GM19240 (cell line): ENCODE data around the gene TLNRD1.

Experiments used
- DNase-seq: peaks from one replicate; pipeline ENCODE4 v3.0.0; 2011; ENCODE audit warnings: low spot score; ENCODE audit not compliant: insufficient read length

The TLNRD1 gene

DNA sequence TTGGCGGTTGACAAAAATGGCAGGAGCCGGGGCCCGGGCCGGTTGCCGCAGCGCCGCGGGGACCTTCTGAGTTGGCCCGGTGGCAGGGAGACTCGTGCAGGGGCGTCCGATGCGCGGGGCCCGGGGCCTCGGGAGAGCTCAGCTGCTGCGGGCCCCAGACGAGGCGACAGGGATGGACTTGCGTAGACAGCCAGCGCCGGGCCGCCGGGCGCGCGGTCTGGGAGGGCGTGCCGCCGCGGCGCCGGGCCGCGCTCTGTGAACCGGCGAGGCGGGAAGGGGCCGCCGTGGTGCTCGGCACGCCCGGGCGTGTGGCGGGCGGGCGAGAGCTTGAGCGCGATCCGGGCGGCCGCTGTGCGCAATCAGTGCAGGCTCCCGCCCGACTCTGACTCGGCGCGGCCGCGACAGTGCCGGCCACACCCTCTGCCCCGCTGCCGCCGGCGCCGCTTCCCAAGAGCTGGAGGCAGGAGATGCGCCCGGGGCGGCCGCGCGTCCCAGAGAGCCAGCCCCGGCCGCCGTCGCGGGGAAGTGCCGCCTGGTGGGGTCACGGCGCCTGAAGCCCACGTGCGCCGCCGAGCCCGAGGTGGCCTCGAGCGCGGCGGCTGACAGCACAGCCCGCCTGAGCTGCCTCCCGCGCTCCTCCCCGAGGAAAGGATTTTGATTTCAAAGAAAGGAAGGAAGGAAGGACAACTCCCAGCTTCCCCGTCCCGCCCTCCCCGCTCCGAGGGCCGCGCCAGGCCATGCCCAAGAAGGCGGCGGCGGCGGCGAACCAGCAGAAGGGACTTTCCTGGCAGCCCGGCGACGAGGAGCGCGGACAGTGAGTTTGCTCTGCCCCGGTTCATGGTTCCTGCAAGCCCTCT is 657 bp downstream of the TLNRD1 start:
- peak; percentile 35 for DNase-seq

DNA sequence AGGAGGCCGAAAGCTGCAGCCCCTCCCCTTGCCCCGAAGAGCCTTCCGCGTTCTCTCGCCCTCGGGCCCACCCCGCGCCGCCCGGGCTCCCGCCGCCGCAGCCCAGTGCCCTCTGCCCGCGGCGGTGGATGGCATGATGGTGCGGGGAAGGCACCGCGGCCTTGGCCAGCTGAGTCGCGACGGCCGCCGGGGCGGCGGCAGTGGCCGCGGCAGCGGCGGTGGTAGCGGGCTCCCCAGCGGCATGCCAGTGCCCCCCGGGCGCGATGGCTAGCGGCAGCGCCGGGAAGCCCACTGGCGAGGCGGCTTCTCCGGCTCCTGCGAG is 1.2 kb downstream of the TLNRD1 start:
- no peak for DNase-seq

DNA sequence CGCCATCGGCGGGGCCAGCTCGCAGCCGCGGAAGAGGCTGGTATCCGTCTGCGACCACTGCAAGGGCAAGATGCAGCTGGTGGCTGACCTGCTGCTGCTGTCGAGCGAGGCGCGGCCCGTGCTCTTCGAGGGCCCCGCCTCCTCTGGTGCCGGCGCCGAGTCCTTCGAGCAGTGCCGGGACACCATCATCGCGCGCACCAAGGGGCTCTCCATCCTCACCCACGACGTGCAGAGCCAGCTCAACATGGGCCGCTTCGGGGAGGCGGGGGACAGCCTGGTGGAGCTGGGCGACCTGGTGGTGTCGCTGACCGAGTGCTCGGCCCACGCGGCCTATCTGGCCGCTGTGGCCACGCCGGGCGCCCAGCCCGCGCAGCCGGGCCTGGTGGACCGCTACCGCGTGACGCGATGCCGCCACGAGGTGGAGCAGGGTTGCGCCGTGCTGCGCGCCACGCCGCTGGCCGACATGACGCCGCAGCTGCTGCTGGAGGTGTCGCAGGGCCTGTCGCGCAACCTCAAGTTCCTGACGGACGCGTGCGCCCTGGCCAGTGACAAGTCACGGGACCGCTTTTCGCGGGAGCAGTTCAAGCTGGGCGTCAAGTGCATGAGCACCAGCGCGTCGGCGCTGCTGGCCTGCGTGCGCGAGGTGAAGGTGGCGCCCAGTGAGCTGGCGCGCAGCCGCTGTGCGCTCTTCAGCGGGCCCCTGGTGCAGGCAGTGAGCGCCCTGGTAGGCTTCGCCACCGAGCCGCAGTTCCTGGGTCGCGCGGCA is 1.8 kb downstream of the TLNRD1 start:
- no peak for DNase-seq

DNA sequence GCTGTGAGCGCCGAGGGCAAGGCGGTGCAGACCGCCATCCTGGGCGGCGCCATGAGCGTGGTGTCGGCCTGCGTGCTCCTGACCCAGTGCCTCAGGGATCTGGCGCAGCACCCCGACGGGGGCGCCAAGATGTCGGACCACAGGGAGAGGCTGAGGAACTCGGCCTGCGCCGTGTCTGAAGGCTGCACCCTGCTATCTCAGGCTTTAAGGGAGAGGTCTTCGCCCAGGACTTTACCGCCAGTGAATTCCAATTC is 2.3 kb downstream of the TLNRD1 start:
- DNase-seq = no peak

DNA sequence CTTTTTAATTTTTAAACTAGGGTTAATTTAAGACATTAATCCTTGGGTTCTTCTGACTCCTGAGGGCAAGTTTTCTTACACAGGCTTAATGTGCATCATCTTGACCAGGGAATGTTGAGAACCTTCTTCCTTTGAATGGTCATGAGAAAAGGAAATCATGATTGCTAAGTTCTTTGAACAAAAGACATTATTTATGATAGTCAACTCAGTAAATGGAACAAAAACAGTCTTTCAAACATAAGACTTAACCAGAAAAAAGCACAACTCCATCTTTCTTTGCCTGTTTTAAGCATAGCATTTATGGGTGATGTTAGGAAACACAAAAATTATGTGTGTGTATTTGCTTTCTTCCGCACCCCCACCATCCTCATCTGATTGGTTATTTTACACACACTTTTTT is 5.4 kb downstream of the TLNRD1 start:
- no peak for DNase-seq

DNA sequence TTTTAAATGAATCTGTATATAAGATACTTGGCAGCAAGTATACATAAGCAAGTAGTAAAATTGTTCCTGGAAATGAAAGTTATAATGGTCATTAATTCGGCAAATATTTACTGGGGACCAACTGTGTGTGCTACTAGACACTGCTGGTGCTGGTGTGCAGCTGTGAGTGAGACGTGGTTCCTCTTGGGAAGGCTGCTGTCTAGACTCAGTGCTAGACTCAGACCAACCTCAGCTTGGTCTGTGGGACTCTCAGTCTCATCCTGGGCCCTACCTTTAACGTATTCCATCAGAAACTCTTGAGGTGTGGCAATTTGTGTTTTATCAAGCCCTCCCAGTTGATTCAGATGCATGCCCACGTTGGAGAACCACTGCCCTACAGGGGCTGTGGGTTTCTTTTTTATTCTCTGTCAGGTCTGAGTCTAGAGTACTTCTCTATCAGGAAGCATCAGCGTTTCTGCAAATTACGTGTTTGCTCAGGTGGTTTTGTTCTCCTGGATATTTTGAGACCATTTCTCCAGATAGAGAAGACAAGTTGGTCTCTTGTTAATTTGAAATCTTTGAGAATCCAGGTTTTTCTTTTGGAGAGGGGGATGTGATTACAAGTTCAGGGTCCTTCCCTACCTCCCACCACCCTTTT is 6.8 kb downstream of the TLNRD1 start:
- DNase-seq = no peak

DNA sequence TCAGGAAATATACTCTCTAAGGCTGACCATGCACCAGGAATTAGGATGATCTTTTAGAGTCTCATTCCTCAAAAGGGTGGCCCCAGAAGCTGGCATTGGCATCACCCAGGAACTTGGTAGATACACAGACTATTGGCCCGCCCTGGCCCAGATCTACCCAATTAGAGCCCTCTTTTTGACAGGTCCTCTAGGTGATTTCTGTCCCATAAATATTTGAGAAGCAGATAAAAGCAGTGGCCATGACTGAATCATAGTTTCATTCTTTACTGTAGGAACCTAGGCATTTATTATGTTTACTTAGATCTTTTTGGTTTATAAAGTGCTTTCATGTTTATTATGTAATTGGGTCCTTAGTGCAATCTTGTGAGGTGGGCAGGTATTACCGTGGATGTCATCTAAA is 7.6 kb downstream of the TLNRD1 start:
- no peak for DNase-seq

DNA sequence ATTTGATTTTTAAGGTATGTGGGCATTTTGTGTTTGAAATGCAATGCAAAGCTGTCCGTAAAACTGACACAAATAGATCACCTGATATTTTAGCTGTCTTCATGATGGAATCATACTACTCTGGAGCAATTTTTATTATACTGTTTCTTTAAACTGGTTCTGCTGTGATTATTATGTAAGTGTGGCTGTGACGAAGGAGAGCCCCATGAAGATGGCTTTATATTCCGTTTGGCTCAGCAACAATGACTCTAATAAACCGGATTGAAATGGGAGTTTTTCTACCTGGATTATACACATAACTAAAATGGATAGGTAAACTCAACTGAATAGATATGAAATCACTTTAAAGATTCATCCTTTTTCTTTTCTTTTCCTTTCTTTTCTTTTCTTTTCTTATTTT is 9.4 kb downstream of the TLNRD1 start:
- no peak for DNase-seq

DNA sequence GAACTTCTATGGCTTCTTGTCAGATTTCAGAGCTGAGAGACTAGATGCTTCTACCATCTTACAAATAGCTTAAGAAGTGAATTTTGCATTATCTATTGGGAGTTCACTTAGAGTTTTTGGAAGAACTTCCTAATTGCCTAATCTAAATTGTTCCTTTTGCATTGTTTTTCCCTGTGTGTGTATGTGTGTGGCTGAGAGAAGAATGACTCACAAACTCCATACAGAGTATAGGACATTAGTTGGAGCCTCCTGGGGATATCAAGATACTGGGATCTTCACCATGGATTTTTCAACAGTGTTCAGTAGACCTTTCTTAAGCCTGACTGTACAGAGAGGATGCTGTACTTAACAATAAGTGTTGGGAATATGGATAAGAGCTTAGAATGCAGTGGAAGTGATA is 10.9 kb downstream of the TLNRD1 start:
- DNase-seq = no peak

DNA sequence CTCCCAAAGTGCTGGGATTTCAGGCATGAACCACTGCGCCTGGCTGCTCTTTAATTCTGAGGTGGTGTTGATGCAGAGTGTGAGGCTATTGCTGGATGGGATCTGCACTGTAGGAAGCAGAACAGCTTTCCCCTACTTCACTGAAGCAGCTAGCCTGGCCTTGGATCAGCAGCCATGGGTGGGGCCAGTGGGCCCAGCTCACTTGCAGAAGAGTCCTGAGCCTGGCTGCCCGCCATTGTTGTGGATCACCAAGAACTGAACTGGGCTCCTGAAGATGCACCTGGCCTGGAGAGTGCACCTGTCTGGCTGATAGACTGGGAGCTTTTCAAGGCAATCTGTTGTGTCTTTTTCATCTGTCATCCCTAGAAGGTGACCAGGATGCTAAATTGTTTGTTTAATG is 11.9 kb downstream of the TLNRD1 start:
- DNase-seq = no peak

DNA sequence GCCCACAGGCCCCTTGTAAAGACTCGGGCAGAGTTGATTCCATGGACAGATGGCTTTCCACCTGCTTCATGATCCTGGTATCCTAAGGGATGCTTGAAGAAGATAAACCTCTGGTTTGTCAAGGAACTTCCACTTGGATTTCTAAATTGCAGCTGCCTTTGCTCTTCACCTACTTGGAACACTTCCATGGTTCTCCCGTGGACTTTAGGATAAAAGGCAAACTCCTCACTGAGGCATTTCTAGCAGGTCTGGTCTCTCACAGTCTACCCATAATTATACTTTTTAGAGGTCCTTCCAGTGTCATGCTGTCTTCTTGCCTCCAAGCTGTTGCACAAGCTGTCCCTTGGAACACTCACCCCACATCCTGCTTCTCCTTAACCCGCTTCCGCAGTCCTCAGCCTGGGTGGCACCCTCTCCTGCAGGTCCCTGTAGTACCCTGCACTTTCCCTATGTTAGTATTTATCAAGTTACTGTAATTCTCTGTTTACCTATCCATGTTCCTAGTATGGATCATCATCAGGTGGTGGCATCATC is 12.7 kb downstream of the TLNRD1 start:
- DNase-seq = no peak

DNA sequence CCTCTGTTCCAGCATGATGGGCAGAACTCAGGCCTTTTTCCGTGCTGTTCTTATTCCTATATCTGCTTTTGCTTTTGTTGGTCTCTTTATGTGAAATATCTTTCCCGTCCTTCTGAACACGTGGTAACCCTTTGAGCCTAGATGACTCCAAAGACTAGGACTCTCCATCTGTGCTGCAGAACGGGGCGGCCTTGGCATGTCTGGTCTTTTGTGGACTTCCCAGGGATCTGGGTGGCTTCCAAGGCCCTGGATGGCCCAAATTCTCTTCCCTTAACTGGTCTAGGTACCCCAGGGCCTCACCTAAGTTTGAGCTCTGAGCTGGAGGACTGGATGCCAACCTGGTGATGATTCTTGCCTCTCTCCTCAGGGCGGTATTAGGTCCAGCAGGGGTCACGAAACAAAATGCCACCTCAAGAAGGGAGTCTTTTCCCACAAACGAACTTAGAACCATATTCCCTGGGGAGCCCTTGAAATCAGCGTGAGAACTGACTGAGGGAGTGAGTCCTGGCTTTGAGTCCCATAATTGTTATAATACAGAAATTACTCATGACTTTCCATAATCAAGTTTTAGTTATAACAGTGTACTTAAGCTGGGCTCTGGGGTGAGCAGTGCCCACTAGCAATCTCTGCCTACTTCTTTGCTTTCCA is 13.8 kb downstream of the TLNRD1 start:
- no peak for DNase-seq

DNA sequence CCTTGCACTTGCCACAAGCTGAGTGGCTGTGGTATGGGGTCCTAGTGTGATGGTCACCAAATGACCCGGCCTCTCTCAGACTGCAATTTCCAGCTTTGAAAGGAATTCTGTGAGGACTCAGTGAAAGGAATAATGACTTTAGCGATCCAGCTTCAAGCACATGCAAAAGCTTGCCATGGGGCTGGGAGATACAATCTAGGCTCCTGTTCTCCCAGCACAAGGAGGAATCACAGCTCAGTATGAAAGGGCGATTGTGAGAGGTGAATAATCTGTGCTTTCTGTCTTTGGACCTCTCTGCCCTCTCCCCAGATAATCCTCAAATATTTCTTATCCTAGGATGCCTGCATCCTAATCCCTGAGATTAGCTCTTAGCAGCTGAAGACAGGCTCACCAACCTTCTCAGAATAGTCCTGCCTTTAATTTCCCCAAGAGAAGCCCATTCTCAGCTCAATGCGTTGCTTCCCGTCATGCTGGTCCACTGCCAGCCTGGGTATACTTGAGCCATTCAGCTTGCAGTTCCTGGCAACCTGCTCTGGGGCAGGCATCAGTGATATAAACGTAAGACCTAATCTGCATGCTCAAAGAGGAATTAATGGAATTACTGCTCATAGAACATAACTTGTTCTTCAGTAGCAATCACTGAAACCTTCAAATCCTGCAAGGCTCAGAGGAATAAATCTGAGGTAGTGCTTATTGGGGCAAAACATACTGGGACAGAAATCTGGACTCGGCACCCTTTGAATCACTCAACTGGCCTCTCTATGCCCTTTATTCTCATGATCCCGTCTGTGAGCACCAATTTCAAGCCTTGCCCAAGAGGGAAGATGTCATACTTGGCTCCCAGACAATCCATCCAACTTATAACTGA is 15.1 kb downstream of the TLNRD1 start:
- no peak for DNase-seq

DNA sequence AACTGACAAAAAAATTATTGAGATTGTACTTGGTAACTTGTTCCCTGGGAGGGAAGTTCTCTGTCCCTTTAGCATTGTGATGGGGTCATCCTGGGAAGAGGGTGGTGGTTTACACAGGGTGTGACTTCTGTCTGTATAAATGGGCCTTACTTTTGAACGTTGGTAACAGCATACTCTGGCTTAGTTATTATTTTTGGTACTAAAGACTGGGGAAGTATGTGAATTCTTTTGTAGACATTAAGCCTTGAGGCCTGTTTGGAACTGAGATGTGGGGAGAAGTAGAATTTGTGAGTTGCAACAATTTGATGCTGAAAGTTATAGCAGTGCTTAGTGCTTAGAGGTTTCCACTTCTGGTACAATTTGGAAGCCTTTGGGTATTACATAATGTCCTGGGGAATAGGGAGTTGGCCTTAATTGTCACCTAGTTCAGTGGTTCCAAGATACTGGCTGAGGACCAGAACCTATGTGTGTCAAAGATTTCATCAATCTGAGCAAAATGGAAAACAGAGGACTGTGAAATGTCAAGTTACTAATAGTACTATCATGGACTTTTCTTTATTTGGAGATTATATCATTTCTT is 15.9 kb downstream of the TLNRD1 start:
- no peak for DNase-seq

DNA sequence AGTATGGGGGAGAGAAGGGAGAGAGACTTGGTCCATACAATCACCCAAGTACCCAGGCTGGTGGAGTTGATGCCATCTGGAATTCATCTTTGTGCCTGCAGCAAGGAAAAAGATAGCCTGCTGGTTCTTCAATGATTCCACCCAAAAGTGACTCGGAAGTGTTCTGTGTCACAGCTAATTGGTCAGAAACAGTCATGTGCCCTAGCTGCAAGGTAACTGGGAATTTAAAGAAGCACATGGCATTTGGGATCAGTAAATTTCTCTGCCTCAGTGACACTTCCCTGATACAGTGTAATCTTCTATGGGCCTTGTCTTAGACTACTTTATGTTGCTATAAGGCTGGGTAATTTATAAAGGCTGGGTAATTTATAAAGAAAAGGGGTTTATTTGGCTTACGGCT is 17.5 kb downstream of the TLNRD1 start:
- DNase-seq = no peak

DNA sequence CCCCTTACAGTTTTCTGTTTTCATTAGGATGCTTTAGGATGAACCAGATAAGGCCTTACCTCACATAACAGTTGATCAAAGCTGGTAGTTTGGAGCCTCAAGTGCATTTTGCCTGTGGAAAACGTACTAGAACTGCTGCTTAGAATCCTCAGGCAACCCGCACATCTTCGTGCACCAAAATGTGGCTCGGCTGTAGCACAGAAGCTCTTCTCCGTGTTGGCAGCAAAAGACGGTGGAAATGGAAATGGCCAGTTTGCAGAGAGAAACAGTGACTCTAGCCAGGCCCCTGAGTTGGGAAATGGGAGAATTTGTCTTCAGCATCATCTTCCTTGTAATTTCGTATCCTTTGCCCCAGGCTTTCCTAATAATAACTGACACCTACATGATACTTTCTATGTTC is 20.6 kb downstream of the TLNRD1 start:
- no peak for DNase-seq

DNA sequence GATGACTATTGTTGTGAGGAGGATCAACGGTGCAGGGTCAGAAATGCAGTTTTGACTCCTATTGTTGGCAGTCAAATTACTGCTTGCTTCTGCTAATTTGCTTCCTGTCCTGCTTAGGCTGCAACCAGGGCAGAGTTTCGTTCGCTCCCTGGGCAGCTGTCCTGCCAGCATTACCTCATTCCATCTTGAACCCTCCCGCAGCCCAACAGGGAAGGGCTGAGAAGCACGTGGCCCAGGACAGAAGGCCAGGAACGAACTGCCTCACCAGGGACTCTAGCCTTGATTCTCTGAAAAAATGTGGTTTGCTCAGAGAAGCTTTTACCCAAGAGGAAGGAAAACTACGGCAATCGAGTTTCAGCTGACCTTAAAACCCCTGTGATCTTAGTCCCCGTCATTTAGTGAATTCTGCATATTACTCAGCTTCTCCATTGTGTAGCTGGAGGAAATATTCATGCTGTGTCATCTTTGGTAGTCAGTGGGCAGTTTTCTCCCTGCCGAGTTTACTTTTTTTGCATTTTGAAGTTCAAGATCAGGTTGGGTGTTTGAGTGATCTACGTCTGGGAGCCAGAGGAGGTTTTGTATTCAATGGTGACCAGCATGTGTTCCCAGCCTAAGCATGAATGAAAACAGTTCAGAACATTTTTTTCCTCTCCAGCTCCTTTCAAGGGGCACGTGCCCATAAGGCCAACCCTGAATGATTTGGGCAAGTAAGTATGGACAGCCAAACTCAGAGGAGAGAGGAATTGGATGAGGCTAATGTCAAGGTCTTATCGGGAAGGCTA is 23.0 kb downstream of the TLNRD1 start:
- DNase-seq = peak; percentile 27

DNA sequence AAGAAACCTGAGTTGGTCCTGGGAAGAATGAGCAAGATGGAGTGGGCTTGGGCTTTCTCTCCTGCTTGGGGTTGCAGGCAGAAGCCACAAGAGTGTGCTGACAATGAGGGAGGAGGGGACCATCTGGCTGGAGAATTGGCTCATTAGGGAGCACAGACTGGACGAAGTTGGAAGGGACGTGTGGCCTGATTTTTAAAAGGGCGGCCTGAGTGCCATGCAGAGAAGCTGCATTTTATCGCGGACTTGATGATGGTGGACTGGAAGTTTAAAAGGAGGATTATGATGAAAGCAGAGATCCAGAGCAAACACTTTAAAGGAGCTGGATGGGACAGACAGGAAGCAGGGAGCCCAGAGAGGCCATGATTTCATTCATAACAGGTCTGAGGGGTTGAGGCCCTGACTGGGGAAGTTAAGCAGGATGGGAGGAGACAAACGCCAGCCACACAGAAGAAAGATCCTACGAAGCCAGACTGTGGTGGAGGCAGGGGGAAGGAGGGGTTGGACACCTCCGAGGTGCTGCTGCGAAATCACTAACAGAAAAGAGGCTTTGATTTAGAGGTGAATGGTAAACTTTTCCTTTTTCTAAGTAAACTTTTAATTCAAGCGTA is 23.6 kb downstream of the TLNRD1 start:
- DNase-seq = no peak

DNA sequence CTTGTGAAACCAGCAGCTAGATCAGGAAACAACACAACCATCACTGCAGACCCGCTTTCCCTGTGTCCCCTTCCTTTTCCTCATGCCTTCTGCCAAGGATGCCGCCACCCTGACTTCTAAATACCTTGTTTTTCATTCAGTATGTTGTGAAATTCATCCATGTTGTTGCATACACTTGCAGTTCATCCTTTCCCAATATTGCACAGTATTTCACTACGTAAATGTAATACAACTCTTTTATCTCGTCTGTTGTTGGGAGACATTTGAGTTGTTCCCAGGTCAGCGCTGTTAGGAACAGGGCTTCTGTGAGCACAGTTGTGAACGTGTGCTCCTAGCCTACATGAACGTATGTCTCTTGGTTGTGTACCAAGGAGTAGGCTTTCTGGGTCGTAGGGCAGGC is 24.2 kb downstream of the TLNRD1 start:
- no peak for DNase-seq
